Kidney epithelial cell (primary cell): ENCODE data around the gene ZNF503. TPM values are rescaled to one million over a fixed set of nuclear protein-coding genes. Genes with fewer than 3 reads are reported as not detected.

Experiments
- DNase-seq: peaks from one replicate; pipeline ENCODE4 v3.0.0-alpha.2; 2010; ENCODE audit warnings: low read depth
- H3K27me3 ChIP-seq: 2 replicates; pipeline ENCODE4 v1.6.0; 2011; ENCODE audit warnings: low read length; ENCODE audit not compliant: control insufficient read depth, insufficient read depth
- H3K36me3 ChIP-seq: 2 replicates; pipeline ENCODE4 v1.5.1; 2011; ENCODE audit warnings: low read length; ENCODE audit not compliant: control insufficient read depth, insufficient read depth
- H3K4me3 ChIP-seq: 2 replicates; pipeline ENCODE4 v1.5.1; 2011; ENCODE audit warnings: low read depth, mild to moderate bottlenecking, control low read depth, low read length
- CTCF ChIP-seq: IDR thresholded peaks from 2 replicates; pipeline ENCODE4 v1.5.1; 2011; ENCODE audit warnings: mild to moderate bottlenecking, moderate library complexity, low read length, control low read depth, inconsistent platforms; ENCODE audit not compliant: insufficient read depth, poor library complexity, severe bottlenecking
- total RNA-seq: library from RNA; depleted of rRNA; stranded (reverse); fragments of >200 nt; gene quantifications from 2 replicates; pipeline ENCODE4 v1.2.3, GENCODE V29; 2015

ZNF503 gene
- total RNA-seq, 1 donor from 2014 or later = 13.8 TPM

- DNase-seq = no peak
- TF ChIP-seq CTCF = no peak
- H3K36me3 ChIP-seq = no peaks in the 10 kb centered on the region
- H3K4me3 ChIP-seq = no peak overlapping the region
- H3K27me3 ChIP-seq = no peaks in the 10 kb centered on the region
Measured at GRCh38 chr10:75410132-75411005, 8.8 kb upstream of the ZNF503 start.

- TF ChIP-seq CTCF = peak; percentile 22
- H3K36me3 ChIP-seq = no peaks in the 10 kb centered on the region
- H3K4me3 ChIP-seq = peak overlapping the region; percentile 74
- DNase-seq = no peak
- no peaks in the 10 kb centered on the region for H3K27me3 ChIP-seq
Measured at GRCh38 chr10:75408911-75409885, 7.6 kb upstream of the ZNF503 start.

- Histone ChIP-seq H3K36me3 (no peaks in the 10 kb centered on the region), H3K27me3 (no peaks in the 10 kb centered on the region), H3K4me3 (peak overlapping the region; percentile 74)
- no peak for TF ChIP-seq CTCF
- DNase-seq = no peak
Measured at GRCh38 chr10:75408509-75408875, 6.9 kb upstream of the ZNF503 start.

GRCh38 chr10:75407713-75408508 lies 6.3 kb upstream of the ZNF503 start:
- H3K27me3 ChIP-seq = no peaks in the 10 kb centered on the region
- DNase-seq = no peak
- no peak for TF ChIP-seq CTCF

GRCh38 chr10:75407224-75407712 lies 5.7 kb upstream of the ZNF503 start:
- TF ChIP-seq CTCF = no peak
- Histone ChIP-seq H3K27me3 (no peaks in the 10 kb centered on the region), H3K36me3 (no peaks in the 10 kb centered on the region), H3K4me3 (peak overlapping the region; percentile 13)
- DNase-seq = no peak

More at GRCh38 chr10:75407713-75408508, 6.3 kb upstream of the ZNF503 start:
- Histone ChIP-seq H3K36me3 (no peaks in the 10 kb centered on the region), H3K4me3 (peak overlapping the region; percentile 74)
